ENCODE data around the gene GJC1. TPM values are rescaled to one million over a fixed set of nuclear protein-coding genes. Genes with fewer than 3 reads are reported as not detected.
"Not testable (repeated sequence)": the region's sequence is repeated elsewhere in the genome, so short reads cannot be mapped to it uniquely, and the experiment has no call there.

The GJC1 gene
- total RNA-seq, 1 donor from 2014 or later: 60.9 TPM

- Mint-ChIP-seq H3K9me3 (ENCODE audit: unreplicated experiment) (peaks cover 9% of the 10 kb centered on the region), H3K4me1 (ENCODE audit: low read depth, unreplicated experiment) (no peaks in the 10 kb centered on the region), H3K36me3 (ENCODE audit: unreplicated experiment) (no peaks in the 10 kb centered on the region), H3K27me3 (ENCODE audit: unreplicated experiment) (peaks cover 11% of the 10 kb centered on the region), H3K4me3 (ENCODE audit: unreplicated experiment) (peak overlapping the region; percentile 28), H3K27ac (ENCODE audit: unreplicated experiment) (no peak overlapping the region)
- no peak for TF ChIP-seq CTCF (IDR thresholded peaks at IDR 0.05; ENCODE audit: partially characterized antibody, unreplicated experiment)
- DNase-seq: no peak
Measured at GRCh38 chr17:44827863-44828262, 2.2 kb downstream of the GJC1 start.

GRCh38 chr17:44826123-44826790 lies 3.8 kb downstream of the GJC1 start:
- Mint-ChIP-seq H3K27me3 (ENCODE audit: unreplicated experiment) (peaks cover 11% of the 10 kb centered on the region), H3K9me3 (ENCODE audit: unreplicated experiment) (peaks cover 9% of the 10 kb centered on the region), H3K36me3 (ENCODE audit: unreplicated experiment) (no peaks in the 10 kb centered on the region), H3K4me1 (ENCODE audit: low read depth, unreplicated experiment) (no peaks in the 10 kb centered on the region), H3K27ac (ENCODE audit: unreplicated experiment) (no peak overlapping the region), H3K4me3 (ENCODE audit: unreplicated experiment) (no peak overlapping the region)
- no peak for DNase-seq
- no peak for TF ChIP-seq CTCF (IDR thresholded peaks at IDR 0.05; ENCODE audit: partially characterized antibody, unreplicated experiment)

GRCh38 chr17:44825236-44825635 lies 4.9 kb downstream of the GJC1 start:
- not testable (repeated sequence) for H3K27ac Mint-ChIP-seq (ENCODE audit: unreplicated experiment); DNase-seq; H3K4me1 Mint-ChIP-seq (ENCODE audit: low read depth, unreplicated experiment); H3K9me3 Mint-ChIP-seq (ENCODE audit: unreplicated experiment); H3K4me3 Mint-ChIP-seq (ENCODE audit: unreplicated experiment); H3K36me3 Mint-ChIP-seq (ENCODE audit: unreplicated experiment); H3K27me3 Mint-ChIP-seq (ENCODE audit: unreplicated experiment)

GRCh38 chr17:44820631-44821212 lies 9.4 kb downstream of the GJC1 start:
- Mint-ChIP-seq H3K36me3 (ENCODE audit: unreplicated experiment) (no peaks in the 10 kb centered on the region), H3K27ac (ENCODE audit: unreplicated experiment) (no peak overlapping the region), H3K9me3 (ENCODE audit: unreplicated experiment) (no peaks in the 10 kb centered on the region), H3K4me3 (ENCODE audit: unreplicated experiment) (no peak overlapping the region), H3K4me1 (ENCODE audit: low read depth, unreplicated experiment) (peaks cover 3% of the 10 kb centered on the region), H3K27me3 (ENCODE audit: unreplicated experiment) (peaks cover 1% of the 10 kb centered on the region)
- DNase-seq: no peak
- no peak for TF ChIP-seq CTCF (IDR thresholded peaks at IDR 0.05; ENCODE audit: partially characterized antibody, unreplicated experiment)

- DNase-seq; H3K4me1 Mint-ChIP-seq (ENCODE audit: low read depth, unreplicated experiment); H3K36me3 Mint-ChIP-seq (ENCODE audit: unreplicated experiment); H3K27ac Mint-ChIP-seq (ENCODE audit: unreplicated experiment); H3K27me3 Mint-ChIP-seq (ENCODE audit: unreplicated experiment); H3K9me3 Mint-ChIP-seq (ENCODE audit: unreplicated experiment); H3K4me3 Mint-ChIP-seq (ENCODE audit: unreplicated experiment): not testable (repeated sequence)
Measured at GRCh38 chr17:44818508-44818907, 11.6 kb downstream of the GJC1 start.

- no peaks in the 10 kb centered on the region for H3K36me3 Mint-ChIP-seq (ENCODE audit: unreplicated experiment)
- no peak overlapping the region for H3K27ac Mint-ChIP-seq (ENCODE audit: unreplicated experiment)
- H3K9me3 Mint-ChIP-seq (ENCODE audit: unreplicated experiment): peaks cover 3% of the 10 kb centered on the region
- no peak for TF ChIP-seq CTCF (IDR thresholded peaks at IDR 0.05; ENCODE audit: partially characterized antibody, unreplicated experiment)
- H3K27me3 Mint-ChIP-seq (ENCODE audit: unreplicated experiment): peaks cover 3% of the 10 kb centered on the region
- peaks cover 9% of the 10 kb centered on the region for H3K4me1 Mint-ChIP-seq (ENCODE audit: low read depth, unreplicated experiment)
- DNase-seq: no peak
- no peak overlapping the region for H3K4me3 Mint-ChIP-seq (ENCODE audit: unreplicated experiment)
Measured at GRCh38 chr17:44812263-44812662, 17.8 kb downstream of the GJC1 start.

GRCh38 chr17:44808656-44809388 lies 21.3 kb downstream of the GJC1 start:
- H3K9me3 Mint-ChIP-seq (ENCODE audit: unreplicated experiment); H3K4me3 Mint-ChIP-seq (ENCODE audit: unreplicated experiment); H3K36me3 Mint-ChIP-seq (ENCODE audit: unreplicated experiment); H3K27me3 Mint-ChIP-seq (ENCODE audit: unreplicated experiment); H3K27ac Mint-ChIP-seq (ENCODE audit: unreplicated experiment); DNase-seq: not testable (repeated sequence)
- peaks cover 31% of the 10 kb centered on the region for H3K4me1 Mint-ChIP-seq (ENCODE audit: low read depth, unreplicated experiment)
